ENCODE measurements around the gene SNRNP25.
"Not testable (repeated sequence)": the region's sequence is repeated elsewhere in the genome, so short reads cannot be mapped to it uniquely, and the experiment has no call there.

Gene SNRNP25

GRCh38 chr16:35678-36305, 17.8 kb upstream of the SNRNP25 start:
- Histone ChIP-seq H3K36me3 (ENCODE audit: control insufficient read depth in 1 of 2, insufficient read depth in 2 of 2, low read length in 2 of 2) (no peaks in the 10 kb centered on the region), H3K18ac (ENCODE audit: low read length) (no peak overlapping the region), H3K27ac (ENCODE audit: low read depth, low read length) (no peak overlapping the region), H3K27me3 (ENCODE audit: insufficient read depth, low read length) (no peaks in the 10 kb centered on the region), H4K91ac (ENCODE audit: low read depth, low read length) (no peak overlapping the region), H4K8ac (ENCODE audit: low read depth, low read length) (no peak overlapping the region), H2BK120ac (ENCODE audit: insufficient read depth, low read length, poor library complexity) (no peak overlapping the region), H3K79me2 (ENCODE audit: control insufficient read depth, insufficient read depth, low read length, poor library complexity) (no peaks in the 10 kb centered on the region), H3K79me1 (ENCODE audit: low read length) (no peaks in the 10 kb centered on the region), H3K9ac (ENCODE audit: low read length) (no peak overlapping the region), H4K12ac (ENCODE audit: low read depth, low read length) (no peak overlapping the region), H2BK12ac (ENCODE audit: low read length) (no peak overlapping the region), H3K4ac (ENCODE audit: low read depth, low read length) (no peak overlapping the region), H3K4me2 (ENCODE audit: low read length) (no peak overlapping the region), H3K14ac (ENCODE audit: low read length) (no peak overlapping the region), H2BK5ac (ENCODE audit: low read depth, low read length, poor library complexity) (no peak overlapping the region), H3K23ac (ENCODE audit: low read length) (no peak overlapping the region), H3K9me3 (ENCODE audit: insufficient read depth, low read depth, low read length) (peaks cover 2% of the 10 kb centered on the region), H2AFZ (ENCODE audit: insufficient read depth, low read length, poor library complexity) (no peak overlapping the region), H3K4me1 (ENCODE audit: control insufficient read depth in 1 of 2, insufficient read depth in 2 of 2, low read length in 2 of 2) (no peaks in the 10 kb centered on the region), H2AK5ac (ENCODE audit: low read length) (no peak overlapping the region), H3K4me3 (ENCODE audit: low read depth, low read length) (no peak overlapping the region)
- DNase-seq: no peak
- whole genome bisulfite sequencing (ENCODE audit: extremely low coverage, insufficient coverage, insufficient read length): no CpG with 5 or more reads among the region's 11 CpGs

GRCh38 chr16:36336-36984, 17.2 kb upstream of the SNRNP25 start:
- Histone ChIP-seq H2AK5ac (ENCODE audit: low read length) (no peak overlapping the region), H3K9me3 (ENCODE audit: insufficient read depth, low read depth, low read length) (peaks cover 2% of the 10 kb centered on the region), H2BK5ac (ENCODE audit: low read depth, low read length, poor library complexity) (no peak overlapping the region), H3K23ac (ENCODE audit: low read length) (no peak overlapping the region), H3K79me1 (ENCODE audit: low read length) (no peaks in the 10 kb centered on the region), H3K27ac (ENCODE audit: low read depth, low read length) (no peak overlapping the region), H3K36me3 (ENCODE audit: control insufficient read depth in 1 of 2, insufficient read depth in 2 of 2, low read length in 2 of 2) (no peaks in the 10 kb centered on the region), H3K27me3 (ENCODE audit: insufficient read depth, low read length) (no peaks in the 10 kb centered on the region), H3K4ac (ENCODE audit: low read depth, low read length) (no peak overlapping the region), H3K18ac (ENCODE audit: low read length) (no peak overlapping the region), H3K14ac (ENCODE audit: low read length) (no peak overlapping the region), H3K4me2 (ENCODE audit: low read length) (no peak overlapping the region), H4K91ac (ENCODE audit: low read depth, low read length) (no peak overlapping the region), H2AFZ (ENCODE audit: insufficient read depth, low read length, poor library complexity) (no peak overlapping the region), H3K4me1 (ENCODE audit: control insufficient read depth in 1 of 2, insufficient read depth in 2 of 2, low read length in 2 of 2) (no peaks in the 10 kb centered on the region), H3K9ac (ENCODE audit: low read length) (no peak overlapping the region), H4K8ac (ENCODE audit: low read depth, low read length) (no peak overlapping the region), H3K79me2 (ENCODE audit: control insufficient read depth, insufficient read depth, low read length, poor library complexity) (no peaks in the 10 kb centered on the region), H2BK12ac (ENCODE audit: low read length) (no peak overlapping the region), H3K4me3 (ENCODE audit: low read depth, low read length) (no peak overlapping the region), H4K12ac (ENCODE audit: low read depth, low read length) (no peak overlapping the region), H2BK120ac (ENCODE audit: insufficient read depth, low read length, poor library complexity) (no peak overlapping the region)
- no peak for DNase-seq
- WGBS (ENCODE audit: extremely low coverage, insufficient coverage, insufficient read length): no CpG with 5 or more reads among the region's 15 CpGs

- H3K27me3 ChIP-seq (ENCODE audit: insufficient read depth, low read length): no peaks in the 10 kb centered on the region
- H2AFZ ChIP-seq (ENCODE audit: insufficient read depth, low read length, poor library complexity): no peak overlapping the region
- no peak overlapping the region for H3K9ac ChIP-seq (ENCODE audit: low read length)
- no peak overlapping the region for H3K4me3 ChIP-seq (ENCODE audit: low read depth, low read length)
- no peak overlapping the region for H2BK5ac ChIP-seq (ENCODE audit: low read depth, low read length, poor library complexity)
- H3K9me3 ChIP-seq (ENCODE audit: insufficient read depth, low read depth, low read length): peaks cover 7% of the 10 kb centered on the region
- no peaks in the 10 kb centered on the region for H3K79me1 ChIP-seq (ENCODE audit: low read length)
- H4K8ac ChIP-seq (ENCODE audit: low read depth, low read length): no peak overlapping the region
- H3K4me1 ChIP-seq (ENCODE audit: control insufficient read depth in 1 of 2, insufficient read depth in 2 of 2, low read length in 2 of 2): no peaks in the 10 kb centered on the region
- no peak overlapping the region for H4K12ac ChIP-seq (ENCODE audit: low read depth, low read length)
- no peak overlapping the region for H3K4ac ChIP-seq (ENCODE audit: low read depth, low read length)
- H3K14ac ChIP-seq (ENCODE audit: low read length): no peak overlapping the region
- no peak overlapping the region for H3K4me2 ChIP-seq (ENCODE audit: low read length)
- no CpG with 5 or more reads among the region's 5 CpGs for WGBS (ENCODE audit: extremely low coverage, insufficient coverage, insufficient read length)
- no peak overlapping the region for H2BK12ac ChIP-seq (ENCODE audit: low read length)
- no peaks in the 10 kb centered on the region for H3K79me2 ChIP-seq (ENCODE audit: control insufficient read depth, insufficient read depth, low read length, poor library complexity)
- H3K18ac ChIP-seq (ENCODE audit: low read length): no peak overlapping the region
- no peak overlapping the region for H3K23ac ChIP-seq (ENCODE audit: low read length)
- H3K36me3 ChIP-seq (ENCODE audit: control insufficient read depth in 1 of 2, insufficient read depth in 2 of 2, low read length in 2 of 2): peaks cover 5% of the 10 kb centered on the region in 2 experiments
- no peak overlapping the region for H4K91ac ChIP-seq (ENCODE audit: low read depth, low read length)
- no peak overlapping the region for H3K27ac ChIP-seq (ENCODE audit: low read depth, low read length)
- no peak for DNase-seq
- no peak overlapping the region for H2BK120ac ChIP-seq (ENCODE audit: insufficient read depth, low read length, poor library complexity)
- no peak overlapping the region for H2AK5ac ChIP-seq (ENCODE audit: low read length)
Observed at GRCh38 chr16:37511-37910, 16.1 kb upstream of the SNRNP25 start.

- not testable (repeated sequence) for H4K8ac ChIP-seq (ENCODE audit: low read depth, low read length); H3K27ac ChIP-seq (ENCODE audit: low read depth, low read length); H3K4me3 ChIP-seq (ENCODE audit: low read depth, low read length); H3K23ac ChIP-seq (ENCODE audit: low read length); H3K79me2 ChIP-seq (ENCODE audit: control insufficient read depth, insufficient read depth, low read length, poor library complexity); H4K91ac ChIP-seq (ENCODE audit: low read depth, low read length); H3K14ac ChIP-seq (ENCODE audit: low read length); H2AFZ ChIP-seq (ENCODE audit: insufficient read depth, low read length, poor library complexity); H3K18ac ChIP-seq (ENCODE audit: low read length); H3K4me1 ChIP-seq (ENCODE audit: control insufficient read depth in 1 of 2, insufficient read depth in 2 of 2, low read length in 2 of 2); H3K4me2 ChIP-seq (ENCODE audit: low read length); H3K4ac ChIP-seq (ENCODE audit: low read depth, low read length); H2BK120ac ChIP-seq (ENCODE audit: insufficient read depth, low read length, poor library complexity); H2BK5ac ChIP-seq (ENCODE audit: low read depth, low read length, poor library complexity); H3K36me3 ChIP-seq (ENCODE audit: control insufficient read depth in 1 of 2, insufficient read depth in 2 of 2, low read length in 2 of 2); H2BK12ac ChIP-seq (ENCODE audit: low read length); H3K79me1 ChIP-seq (ENCODE audit: low read length); H3K9me3 ChIP-seq (ENCODE audit: insufficient read depth, low read depth, low read length); H3K27me3 ChIP-seq (ENCODE audit: insufficient read depth, low read length); H3K9ac ChIP-seq (ENCODE audit: low read length); H4K12ac ChIP-seq (ENCODE audit: low read depth, low read length); H2AK5ac ChIP-seq (ENCODE audit: low read length); DNase-seq
- WGBS (ENCODE audit: extremely low coverage, insufficient coverage, insufficient read length): no CpG with 5 or more reads among the region's 11 CpGs
Observed at GRCh38 chr16:38206-38605, 15.4 kb upstream of the SNRNP25 start.
